Stimulated activated CD8-positive, alpha-beta memory T cell treated with anti-CD3 and anti-CD28 coated beads, Interleukin-12 subunit alpha, Interleukin-12 subunit beta, amount 100 ng/mL, for 1 hour (primary cell): Measurements from ENCODE around the gene SIGMAR1.

Experiments
- DNase-seq: peaks from one replicate; pipeline ENCODE4 v3.0.0-alpha.2; 2020; ENCODE audit warnings: low read depth

Gene SIGMAR1

GRCh38 chr9:34630402-34631154 lies 7.0 kb downstream of the SIGMAR1 start:
- no peak for DNase-seq

DNA sequence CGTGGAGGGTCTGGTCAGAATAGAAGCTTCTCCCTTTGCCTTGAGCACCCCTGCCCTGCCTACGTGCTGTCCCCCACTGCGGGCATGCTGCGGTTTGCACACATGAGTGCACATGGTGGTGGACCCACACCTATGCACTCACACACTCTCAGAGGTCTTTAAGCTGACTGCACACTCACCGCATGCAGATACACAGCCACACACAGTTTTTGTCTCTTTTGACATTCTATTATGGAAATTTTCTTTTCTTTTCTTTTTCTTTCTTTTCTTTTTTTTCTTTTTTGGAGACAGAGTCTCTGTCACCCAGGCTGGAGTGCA lies 8.1 kb downstream of the SIGMAR1 start:
- DNase-seq = no peak

DNA sequence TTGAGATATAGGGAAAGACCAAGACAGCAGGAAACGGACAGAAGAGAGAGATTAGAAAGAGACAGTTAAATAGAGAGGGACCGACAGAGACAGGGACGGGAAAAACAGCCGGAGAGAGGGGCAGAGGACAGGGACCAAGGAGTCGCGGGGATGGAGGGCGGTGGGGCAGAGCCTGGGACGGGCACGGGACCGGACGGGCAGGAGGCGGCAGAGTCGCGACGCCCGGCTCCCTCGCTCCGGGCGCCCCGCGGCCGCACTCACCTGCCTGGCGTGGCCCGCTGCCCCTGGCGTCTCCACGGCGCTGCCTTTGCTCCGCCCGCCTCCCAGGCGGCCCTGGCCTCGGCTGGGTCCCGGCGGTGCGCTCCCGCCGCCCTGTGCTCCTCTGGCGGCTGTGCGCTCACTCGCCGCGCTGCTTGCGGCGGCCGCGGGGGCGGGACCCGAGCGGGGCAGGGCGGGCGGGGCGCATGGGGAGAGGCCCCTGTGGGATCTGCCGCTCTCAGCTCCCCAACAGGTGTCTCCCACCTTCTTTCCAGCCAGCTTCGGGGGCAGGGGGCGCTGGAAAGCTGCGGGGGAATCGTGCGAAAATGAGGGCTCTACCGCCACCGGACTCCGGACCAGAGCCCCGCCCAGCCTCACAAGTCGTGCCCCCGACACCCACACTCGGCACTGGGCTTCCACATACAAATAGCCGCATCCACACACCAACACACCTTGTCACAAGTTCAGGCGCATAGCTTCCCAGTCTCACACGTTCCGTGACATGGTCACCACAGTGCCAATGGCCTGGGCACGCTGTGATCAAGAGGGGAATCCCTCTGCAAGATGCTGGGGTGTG lies 8.7 kb downstream of the SIGMAR1 start, which contains the start of gene ARID3C:
Gene ARID3C, minus strand, starts transcription at position 411 of the 835 bp plus-strand sequence. CDS start 1,052 bp downstream, outside the sequence.
- no peak for DNase-seq

DNA sequence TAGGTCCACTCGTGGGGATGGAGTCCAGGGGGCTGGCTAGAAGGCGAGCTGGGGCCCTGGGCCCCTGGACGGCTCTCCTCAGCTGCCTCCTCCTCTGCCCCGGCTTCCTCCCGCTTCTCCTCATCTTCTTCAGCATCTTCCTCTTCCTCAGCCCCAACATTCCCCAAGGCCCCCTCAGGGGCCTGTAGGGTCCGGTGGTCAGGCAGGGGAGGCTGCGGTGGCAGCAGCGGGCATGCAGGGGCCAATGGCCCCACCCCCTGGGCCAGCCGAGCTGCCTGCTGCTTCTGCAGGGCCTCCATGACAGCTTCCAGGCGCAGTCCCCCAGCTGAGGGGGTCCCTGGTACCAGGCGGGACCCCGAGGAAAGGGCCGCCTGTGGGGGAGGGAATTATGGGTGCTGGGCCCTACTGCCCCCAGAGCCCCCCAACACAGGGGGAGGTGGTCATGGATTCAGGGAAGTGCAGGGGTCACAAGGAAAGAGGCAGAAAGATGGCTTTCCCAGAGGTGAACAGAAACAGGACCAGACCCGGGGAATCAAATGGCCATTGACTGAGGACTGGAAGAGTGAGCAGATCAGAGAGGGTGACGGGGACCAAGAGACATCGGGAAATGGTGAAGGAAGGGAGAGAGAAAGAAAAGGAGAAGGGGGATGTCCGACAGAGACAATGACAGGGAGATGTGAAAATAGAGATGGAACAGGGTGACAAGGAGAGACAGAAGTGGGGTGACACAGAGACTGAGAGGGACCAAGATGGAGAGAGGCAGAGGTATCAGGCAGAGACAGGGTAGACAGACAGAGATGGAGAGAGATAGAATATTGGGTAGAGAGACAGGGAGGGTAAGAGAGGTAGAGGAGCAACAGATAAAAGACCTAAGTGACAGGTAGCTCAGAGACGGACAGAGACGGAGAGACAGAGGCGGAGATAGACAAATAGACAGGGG lies 9.6 kb downstream of the SIGMAR1 start:
- no peak for DNase-seq

GRCh38 chr9:34625186-34625486 lies 12.5 kb downstream of the SIGMAR1 start:
- no peak for DNase-seq

DNA sequence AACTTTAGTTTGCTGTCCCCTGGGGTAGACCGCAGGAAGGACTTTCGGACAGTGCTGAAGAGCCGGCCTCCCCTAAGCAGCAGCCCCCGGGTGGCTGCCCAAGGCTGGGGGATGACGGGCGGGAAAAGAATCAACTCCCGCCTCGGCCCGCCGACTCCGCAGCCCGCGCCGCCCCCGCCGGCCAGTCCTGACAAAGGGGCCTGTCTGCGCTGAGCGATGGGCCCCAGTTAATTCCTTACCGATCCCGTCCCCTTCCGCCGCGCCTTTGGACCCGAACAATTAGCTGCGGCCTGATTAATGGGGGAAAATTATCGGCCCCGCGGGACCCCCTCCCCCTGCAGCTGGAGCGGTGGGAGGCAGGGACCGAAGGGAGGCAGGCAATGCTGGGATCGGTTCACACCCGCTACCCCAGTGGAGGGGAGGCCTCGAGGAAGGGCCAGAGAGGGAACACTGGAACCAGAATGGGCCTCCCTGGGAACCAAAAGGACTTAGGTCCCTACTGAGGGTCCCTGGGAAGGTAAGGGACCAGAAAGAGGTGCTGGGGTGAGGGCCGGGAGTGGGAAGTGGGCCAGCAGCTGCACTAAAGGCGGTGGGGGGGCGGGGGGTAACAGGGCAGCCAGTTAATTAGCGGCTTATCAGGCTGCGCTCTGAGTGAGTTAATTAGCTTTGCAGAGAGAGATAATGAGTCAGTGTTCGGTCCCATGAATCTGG lies 13.0 kb downstream of the SIGMAR1 start:
- DNase-seq = no peak

GRCh38 chr9:34623374-34624235 lies 14.0 kb downstream of the SIGMAR1 start:
- DNase-seq = no peak

DNA sequence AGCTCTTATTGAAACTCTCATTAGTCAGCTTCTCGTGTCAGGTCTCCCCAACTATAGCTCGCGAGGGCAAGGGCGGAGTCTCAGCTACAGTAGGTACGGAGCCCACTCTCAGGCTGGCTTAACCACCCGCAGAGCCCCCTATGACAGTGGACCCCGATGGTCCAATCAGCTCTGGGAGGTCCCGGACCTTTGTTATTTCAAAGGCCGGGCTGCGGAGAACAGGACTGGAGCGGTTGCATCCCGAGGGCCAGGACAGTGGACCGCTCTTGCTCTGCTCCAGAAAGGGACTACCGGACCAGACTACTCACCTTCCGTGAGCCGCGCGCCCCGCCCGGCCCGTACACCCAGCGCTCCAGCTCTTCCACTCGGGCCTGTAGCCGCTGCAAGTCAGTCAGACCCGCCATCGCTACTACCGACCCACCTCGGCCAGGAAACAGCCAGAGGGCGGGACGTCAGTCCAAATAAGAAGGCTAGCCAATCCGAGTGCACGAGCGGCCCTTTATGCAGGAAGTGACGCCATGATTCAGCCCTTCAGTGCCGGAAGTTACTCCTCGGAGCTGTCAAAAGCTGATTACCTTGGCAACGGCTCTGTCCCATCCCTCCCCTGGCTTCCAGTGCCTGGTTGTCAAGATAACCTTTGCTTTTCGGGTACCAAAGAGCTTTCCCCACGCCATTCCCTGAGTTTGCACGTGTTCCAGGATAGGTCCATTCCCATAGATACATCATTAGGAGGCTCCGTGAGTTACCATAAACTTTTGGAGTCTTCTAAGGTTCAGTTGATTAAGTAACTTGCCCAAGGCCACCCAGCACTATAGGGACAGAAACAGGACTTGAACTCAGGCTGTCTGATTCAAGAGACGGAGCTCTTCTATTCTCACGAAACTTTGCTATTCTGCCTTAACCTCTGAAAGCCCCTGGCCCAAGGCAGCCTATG lies 17.3 kb downstream of the SIGMAR1 start, which contains the start of gene DCTN3:
Gene DCTN3, minus strand, starts transcription at position 435 of the 934 bp plus-strand sequence. Its CDS starts 31 bp downstream, at position 404.
- peak; percentile 86 for DNase-seq

DNA sequence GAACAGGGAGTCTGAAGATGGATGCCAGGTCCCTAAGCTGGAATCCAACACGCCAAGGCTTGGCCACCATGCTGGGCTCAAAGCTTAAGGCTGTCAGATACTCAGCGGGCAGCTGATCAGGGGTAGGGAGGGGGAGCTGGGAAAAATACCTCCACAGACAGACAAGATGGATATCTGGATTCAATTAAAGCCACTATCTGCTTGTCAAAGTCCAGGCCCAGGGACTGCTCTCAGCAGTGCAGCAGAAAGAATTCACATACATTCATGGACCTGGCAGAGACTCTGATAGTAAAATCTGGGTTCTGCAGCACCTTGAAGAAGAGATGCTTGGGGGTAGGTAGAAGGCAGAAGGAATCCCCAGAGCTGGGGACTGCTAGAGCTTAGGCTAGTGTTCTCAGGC lies 22.5 kb downstream of the SIGMAR1 start:
- no peak for DNase-seq

DNA sequence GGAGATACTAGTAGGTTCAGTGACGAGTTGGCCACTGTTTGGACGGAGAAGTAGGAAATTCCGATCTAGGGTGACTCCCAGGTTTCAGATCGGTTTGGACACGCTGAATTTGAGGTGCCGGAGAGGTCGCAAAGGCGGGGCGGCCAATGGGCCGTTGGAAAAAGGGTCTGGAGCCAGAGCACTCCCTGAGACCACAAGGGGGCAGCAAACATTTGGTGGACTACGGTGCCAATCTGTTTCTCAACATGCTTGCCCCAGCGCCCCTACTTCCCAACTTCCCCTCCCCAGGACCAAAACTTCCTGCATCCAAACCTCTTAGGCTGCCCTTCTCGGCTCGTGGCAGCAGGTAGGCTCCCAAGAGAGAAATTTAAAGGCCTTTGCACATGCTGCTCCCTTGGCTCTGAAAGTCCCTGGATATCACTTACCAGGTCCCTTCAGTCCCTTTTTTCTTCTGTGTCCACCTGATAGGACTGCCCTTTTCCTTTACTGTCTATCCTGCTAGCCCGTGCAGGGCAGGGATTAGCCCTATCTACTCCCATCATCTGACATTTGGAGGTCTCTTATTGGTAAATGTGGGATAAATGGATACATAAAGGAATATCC lies 24.7 kb downstream of the SIGMAR1 start:
- peak; percentile 50 for DNase-seq

DNA sequence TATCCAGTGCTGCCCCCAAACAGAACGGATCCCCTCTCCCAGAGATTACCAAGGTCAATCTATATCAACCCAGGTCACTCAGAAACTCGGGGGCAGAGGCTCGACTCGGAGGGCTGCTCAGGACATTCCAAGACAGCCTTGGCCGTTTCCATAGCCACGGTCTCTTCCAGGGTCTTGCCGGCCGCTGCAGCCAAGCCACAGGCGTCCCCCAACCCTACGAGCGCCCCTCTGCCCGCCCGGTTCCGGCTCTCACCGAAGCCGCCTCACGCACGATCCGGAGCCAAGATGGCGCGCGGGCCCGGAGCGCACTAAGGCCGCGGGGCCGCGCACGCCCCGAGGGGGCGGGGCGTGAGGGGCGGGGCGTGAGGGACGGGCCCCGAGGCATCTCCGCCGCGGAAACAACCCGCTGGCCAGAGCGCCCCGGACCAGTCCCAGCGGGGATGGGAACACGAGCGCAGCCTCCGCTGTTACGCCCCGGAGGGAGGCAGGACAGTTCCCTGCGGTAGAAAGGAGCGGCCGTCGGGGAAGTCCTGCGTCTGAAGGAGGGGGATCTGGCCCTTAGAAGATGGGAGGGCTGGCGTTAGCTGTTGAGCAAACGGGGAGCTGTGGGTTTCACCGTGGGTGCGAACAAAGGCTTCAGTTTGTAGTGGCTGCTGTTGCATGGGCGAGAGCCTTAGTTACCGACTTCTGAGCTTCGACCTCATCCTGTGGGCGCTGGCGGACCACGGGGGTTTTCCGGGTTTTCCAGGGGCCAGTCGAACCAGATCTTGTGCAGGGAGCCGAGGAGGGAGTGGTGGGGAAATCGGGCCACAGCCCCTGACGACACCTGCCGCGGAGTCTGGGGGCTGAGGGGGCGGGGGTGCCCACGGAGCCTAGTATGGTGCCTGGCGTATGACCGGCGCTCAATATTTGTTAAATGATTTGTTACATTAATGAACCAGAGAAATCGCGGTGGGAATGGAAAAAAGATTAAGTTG lies 25.5 kb downstream of the SIGMAR1 start, which contains the start of gene RPP25L:
Gene RPP25L, minus strand, starts transcription at position 287 of the 977 bp plus-strand sequence. CDS start 801 bp downstream, outside the sequence.
- peak; percentile 72 for DNase-seq

GRCh38 chr9:34611251-34611810 lies 26.3 kb downstream of the SIGMAR1 start:
- no peak for DNase-seq

DNA sequence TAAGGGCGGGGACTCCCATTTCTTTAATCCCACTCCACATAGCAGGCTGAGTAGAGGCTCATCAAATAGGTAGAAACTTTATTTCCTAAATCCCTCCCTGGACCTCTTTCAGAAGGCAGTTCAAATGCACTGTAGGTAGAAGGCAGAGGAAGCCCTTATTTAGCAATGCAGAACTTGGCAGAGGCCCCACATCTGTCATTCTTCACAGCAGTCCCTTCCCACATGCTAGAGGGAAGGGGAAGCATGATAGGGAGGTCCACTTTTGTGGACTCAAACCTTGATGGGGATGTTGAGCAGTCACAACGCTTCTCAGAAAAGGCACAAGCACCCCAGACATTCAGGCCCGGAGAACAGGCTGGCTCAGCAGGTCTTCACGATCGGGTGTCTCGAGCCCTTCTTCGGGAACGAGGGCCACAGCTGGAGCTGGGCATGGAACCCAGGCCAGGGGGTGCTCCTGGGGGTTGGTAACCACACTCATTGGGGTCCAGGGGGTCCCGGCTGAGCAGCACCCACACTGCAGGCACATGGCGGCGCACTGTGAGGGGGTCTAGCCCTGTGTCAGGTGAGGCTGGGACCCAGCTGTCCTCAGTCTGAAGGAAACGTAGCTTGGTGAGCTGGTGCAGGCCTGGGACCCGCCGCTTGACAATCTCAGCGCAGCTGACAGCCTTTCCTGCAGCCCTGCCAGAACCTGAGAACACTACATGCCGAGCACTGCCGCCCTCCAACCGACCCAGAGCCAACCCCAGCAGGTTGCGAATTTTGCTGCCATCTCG lies 27.0 kb downstream of the SIGMAR1 start:
- no peak for DNase-seq

GRCh38 chr9:34607331-34607730 lies 30.3 kb downstream of the SIGMAR1 start:
- DNase-seq = no peak

- DNase-seq = no peak
Measured at GRCh38 chr9:34606905-34607304, 30.7 kb downstream of the SIGMAR1 start.

- DNase-seq = no peak
Measured at GRCh38 chr9:34606190-34606589, 31.4 kb downstream of the SIGMAR1 start.
